ENCODE data around the gene ZNF236. TPM values are rescaled to one million over a fixed set of nuclear protein-coding genes. Genes with fewer than 3 reads are reported as not detected.

Gene ZNF236
- total and polyA plus RNA-seq, 2 of the 8 experiments (the other 6 are each of a cell fraction or from before 2014, with no cell fraction given): 6.7 to 14.5 TPM

DNA sequence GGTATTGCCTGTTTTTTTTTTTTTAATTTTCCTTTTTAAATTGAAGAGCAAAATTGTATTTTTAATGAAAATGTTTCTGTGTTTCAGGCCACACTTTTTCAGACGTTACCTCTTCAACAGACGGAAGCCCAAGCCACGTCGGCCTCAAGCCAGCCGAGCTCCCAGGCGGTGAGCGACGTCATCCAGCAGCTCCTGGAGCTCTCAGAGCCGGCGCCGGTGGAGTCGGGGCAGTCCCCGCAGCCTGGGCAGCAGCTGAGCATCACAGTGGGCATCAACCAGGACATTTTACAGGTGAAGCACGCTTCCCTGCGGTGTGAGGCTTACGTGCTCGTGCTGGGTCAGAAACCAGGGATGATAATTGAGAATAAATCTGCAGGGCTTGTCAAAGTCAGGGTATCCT is 57.7 kb downstream of the ZNF236 start (continued):
- TF ChIP-seq, protein P1, sequence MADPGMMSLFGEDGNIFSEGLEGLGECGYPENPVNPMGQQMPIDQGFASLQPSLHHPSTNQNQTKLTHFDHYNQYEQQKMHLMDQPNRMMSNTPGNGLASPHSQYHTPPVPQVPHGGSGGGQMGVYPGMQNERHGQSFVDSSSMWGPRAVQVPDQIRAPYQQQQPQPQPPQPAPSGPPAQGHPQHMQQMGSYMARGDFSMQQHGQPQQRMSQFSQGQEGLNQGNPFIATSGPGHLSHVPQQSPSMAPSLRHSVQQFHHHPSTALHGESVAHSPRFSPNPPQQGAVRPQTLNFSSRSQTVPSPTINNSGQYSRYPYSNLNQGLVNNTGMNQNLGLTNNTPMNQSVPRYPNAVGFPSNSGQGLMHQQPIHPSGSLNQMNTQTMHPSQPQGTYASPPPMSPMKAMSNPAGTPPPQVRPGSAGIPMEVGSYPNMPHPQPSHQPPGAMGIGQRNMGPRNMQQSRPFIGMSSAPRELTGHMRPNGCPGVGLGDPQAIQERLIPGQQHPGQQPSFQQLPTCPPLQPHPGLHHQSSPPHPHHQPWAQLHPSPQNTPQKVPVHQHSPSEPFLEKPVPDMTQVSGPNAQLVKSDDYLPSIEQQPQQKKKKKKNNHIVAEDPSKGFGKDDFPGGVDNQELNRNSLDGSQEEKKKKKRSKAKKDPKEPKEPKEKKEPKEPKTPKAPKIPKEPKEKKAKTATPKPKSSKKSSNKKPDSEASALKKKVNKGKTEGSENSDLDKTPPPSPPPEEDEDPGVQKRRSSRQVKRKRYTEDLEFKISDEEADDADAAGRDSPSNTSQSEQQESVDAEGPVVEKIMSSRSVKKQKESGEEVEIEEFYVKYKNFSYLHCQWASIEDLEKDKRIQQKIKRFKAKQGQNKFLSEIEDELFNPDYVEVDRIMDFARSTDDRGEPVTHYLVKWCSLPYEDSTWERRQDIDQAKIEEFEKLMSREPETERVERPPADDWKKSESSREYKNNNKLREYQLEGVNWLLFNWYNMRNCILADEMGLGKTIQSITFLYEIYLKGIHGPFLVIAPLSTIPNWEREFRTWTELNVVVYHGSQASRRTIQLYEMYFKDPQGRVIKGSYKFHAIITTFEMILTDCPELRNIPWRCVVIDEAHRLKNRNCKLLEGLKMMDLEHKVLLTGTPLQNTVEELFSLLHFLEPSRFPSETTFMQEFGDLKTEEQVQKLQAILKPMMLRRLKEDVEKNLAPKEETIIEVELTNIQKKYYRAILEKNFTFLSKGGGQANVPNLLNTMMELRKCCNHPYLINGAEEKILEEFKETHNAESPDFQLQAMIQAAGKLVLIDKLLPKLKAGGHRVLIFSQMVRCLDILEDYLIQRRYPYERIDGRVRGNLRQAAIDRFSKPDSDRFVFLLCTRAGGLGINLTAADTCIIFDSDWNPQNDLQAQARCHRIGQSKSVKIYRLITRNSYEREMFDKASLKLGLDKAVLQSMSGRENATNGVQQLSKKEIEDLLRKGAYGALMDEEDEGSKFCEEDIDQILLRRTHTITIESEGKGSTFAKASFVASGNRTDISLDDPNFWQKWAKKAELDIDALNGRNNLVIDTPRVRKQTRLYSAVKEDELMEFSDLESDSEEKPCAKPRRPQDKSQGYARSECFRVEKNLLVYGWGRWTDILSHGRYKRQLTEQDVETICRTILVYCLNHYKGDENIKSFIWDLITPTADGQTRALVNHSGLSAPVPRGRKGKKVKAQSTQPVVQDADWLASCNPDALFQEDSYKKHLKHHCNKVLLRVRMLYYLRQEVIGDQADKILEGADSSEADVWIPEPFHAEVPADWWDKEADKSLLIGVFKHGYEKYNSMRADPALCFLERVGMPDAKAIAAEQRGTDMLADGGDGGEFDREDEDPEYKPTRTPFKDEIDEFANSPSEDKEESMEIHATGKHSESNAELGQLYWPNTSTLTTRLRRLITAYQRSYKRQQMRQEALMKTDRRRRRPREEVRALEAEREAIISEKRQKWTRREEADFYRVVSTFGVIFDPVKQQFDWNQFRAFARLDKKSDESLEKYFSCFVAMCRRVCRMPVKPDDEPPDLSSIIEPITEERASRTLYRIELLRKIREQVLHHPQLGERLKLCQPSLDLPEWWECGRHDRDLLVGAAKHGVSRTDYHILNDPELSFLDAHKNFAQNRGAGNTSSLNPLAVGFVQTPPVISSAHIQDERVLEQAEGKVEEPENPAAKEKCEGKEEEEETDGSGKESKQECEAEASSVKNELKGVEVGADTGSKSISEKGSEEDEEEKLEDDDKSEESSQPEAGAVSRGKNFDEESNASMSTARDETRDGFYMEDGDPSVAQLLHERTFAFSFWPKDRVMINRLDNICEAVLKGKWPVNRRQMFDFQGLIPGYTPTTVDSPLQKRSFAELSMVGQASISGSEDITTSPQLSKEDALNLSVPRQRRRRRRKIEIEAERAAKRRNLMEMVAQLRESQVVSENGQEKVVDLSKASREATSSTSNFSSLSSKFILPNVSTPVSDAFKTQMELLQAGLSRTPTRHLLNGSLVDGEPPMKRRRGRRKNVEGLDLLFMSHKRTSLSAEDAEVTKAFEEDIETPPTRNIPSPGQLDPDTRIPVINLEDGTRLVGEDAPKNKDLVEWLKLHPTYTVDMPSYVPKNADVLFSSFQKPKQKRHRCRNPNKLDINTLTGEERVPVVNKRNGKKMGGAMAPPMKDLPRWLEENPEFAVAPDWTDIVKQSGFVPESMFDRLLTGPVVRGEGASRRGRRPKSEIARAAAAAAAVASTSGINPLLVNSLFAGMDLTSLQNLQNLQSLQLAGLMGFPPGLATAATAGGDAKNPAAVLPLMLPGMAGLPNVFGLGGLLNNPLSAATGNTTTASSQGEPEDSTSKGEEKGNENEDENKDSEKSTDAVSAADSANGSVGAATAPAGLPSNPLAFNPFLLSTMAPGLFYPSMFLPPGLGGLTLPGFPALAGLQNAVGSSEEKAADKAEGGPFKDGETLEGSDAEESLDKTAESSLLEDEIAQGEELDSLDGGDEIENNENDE (IDR thresholded peaks at IDR 0.05; ENCODE audit: insufficient replicate concordance, low read length): no peak
- no peak for TF ChIP-seq NRF1 (IDR thresholded peaks at IDR 0.05; ENCODE audit: low read depth, low read length)
- TF ChIP-seq SIX5 (IDR thresholded peaks at IDR 0.05; ENCODE audit: low read depth, low read length): no peak
- no peak for TF ChIP-seq POU5F1 (IDR thresholded peaks at IDR 0.05; ENCODE audit: low read depth, low read length)
- no peak for TF ChIP-seq PHF8 (conservative IDR thresholded peaks at IDR 0.05; ENCODE audit: low read depth, low read length)
- TF ChIP-seq CREB1 (IDR thresholded peaks at IDR 0.05): no peak
- no peak for TF ChIP-seq MAFK (IDR thresholded peaks at IDR 0.05; ENCODE audit: low read depth, low read length)

Data from H1 (cell line).